Osteocyte (in vitro differentiated cells): ENCODE results near the gene SLC38A9. TPM values are rescaled to one million over a fixed set of nuclear protein-coding genes. Genes with fewer than 3 reads are reported as not detected.
A peak's percentile ranks its signal among the peaks of the same experiment; 100 is the strongest.

Experiments
- DNase-seq: peaks from one replicate; pipeline ENCODE4 v3.0.0; 2021; ENCODE audit warnings: mixed read lengths; ENCODE audit not compliant: unreplicated experiment; ENCODE audit errors: extremely low spot score
- H3K27ac Mint-ChIP-seq: one replicate; pipeline ENCODE4 v1.8.0; 2021; ENCODE audit warnings: mild to moderate bottlenecking, mixed read lengths; ENCODE audit not compliant: unreplicated experiment
- H3K27me3 Mint-ChIP-seq: one replicate; pipeline ENCODE4 v1.8.0; 2021; ENCODE audit warnings: mixed read lengths; ENCODE audit not compliant: unreplicated experiment
- H3K36me3 Mint-ChIP-seq: one replicate; pipeline ENCODE4 v1.8.0; 2021; ENCODE audit warnings: mixed read lengths; ENCODE audit not compliant: unreplicated experiment
- H3K4me1 Mint-ChIP-seq: one replicate; pipeline ENCODE4 v1.8.0; 2021; ENCODE audit warnings: mixed read lengths; ENCODE audit not compliant: unreplicated experiment
- H3K4me3 Mint-ChIP-seq: one replicate; pipeline ENCODE4 v1.8.0; 2021; ENCODE audit warnings: mild to moderate bottlenecking, moderate library complexity, mixed read lengths; ENCODE audit not compliant: unreplicated experiment
- H3K9me3 Mint-ChIP-seq: one replicate; pipeline ENCODE4 v1.8.0; 2021; ENCODE audit warnings: mixed read lengths; ENCODE audit not compliant: unreplicated experiment
- CTCF ChIP-seq: fragments of 200-600 bp; sonication (generic); IDR thresholded peaks from 2 replicates; pipeline ENCODE4 v1.5.0; 2021; ENCODE audit warnings: antibody characterized with exemption, mild to moderate bottlenecking, moderate library complexity
- total RNA-seq: library from RNA; stranded (reverse); gene quantifications from 2 replicates; pipeline ENCODE4 v1.2.1, GENCODE V29; 2021

SLC38A9 gene
- total RNA-seq, 1 donor from 2014 or later: 24.3 TPM

DNA sequence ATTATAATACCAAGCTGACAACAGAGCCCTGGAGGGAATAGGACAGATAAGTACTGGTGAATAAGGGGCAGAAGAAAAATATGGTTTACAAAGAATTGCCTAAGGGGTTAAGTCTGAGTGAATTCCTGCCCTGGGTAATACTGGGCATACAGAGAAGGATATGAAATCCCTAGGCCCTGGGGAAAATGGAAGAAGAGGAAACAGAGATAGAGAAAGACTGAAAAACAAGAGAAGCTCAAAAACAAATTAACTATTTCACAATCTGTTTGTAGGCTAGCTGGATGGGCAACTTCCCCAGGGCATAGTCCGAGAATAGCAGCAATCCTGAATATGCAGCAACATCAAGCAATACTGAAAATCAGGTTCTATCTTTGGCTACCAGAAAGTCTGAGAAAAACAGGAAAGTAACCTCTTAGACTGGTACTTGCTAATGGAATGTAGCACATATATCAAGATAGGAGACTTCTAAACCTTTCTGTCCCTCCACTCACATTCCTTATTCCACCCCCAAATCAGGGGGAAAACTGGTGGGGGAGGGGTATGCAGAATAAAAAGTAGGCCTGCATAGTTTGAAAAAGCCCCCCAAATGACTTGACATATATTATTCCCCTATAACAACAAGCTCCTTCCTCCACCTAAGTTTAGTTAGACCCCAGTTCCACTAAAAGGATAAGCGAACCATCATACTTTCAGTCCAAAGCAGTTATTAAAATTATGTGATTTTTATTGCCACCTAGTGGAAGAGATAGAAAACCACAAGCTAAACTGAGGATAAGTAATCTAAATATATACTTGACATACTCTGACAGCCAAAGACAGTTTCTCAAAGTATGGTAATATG is 20.6 kb downstream of the SLC38A9 start:
- no peak for DNase-seq
- Mint-ChIP-seq H3K27ac (peak overlapping the region; percentile 25), H3K4me1 (peaks cover 12% of the 10 kb centered on the region), H3K4me3 (no peak overlapping the region), H3K36me3 (peaks cover 5% of the 10 kb centered on the region), H3K9me3 (no peaks in the 10 kb centered on the region), H3K27me3 (no peaks in the 10 kb centered on the region)
- TF ChIP-seq CTCF: peak; percentile 71

- Mint-ChIP-seq H3K4me3 (no peak overlapping the region), H3K36me3 (peaks cover 9% of the 10 kb centered on the region)
Observed at GRCh38 chr5:55682071-55682470, 30.1 kb downstream of the SLC38A9 start.

GRCh38 chr5:55681301-55681700 is 30.8 kb downstream of the SLC38A9 start:
- peaks cover 5% of the 10 kb centered on the region for H3K36me3 Mint-ChIP-seq

More at GRCh38 chr5:55682071-55682470, 30.1 kb downstream of the SLC38A9 start:
- no peaks in the 10 kb centered on the region for H3K9me3 Mint-ChIP-seq
- H3K27ac Mint-ChIP-seq: no peak overlapping the region
- H3K4me1 Mint-ChIP-seq: peaks cover 29% of the 10 kb centered on the region
- no peak for TF ChIP-seq CTCF
- DNase-seq: no peak
- H3K27me3 Mint-ChIP-seq: no peaks in the 10 kb centered on the region

GRCh38 chr5:55680353-55680752 is 31.8 kb downstream of the SLC38A9 start:
- Mint-ChIP-seq H3K4me1 (peaks cover 44% of the 10 kb centered on the region), H3K36me3 (peaks cover 2% of the 10 kb centered on the region), H3K27ac (no peak overlapping the region), H3K4me3 (no peak overlapping the region), H3K9me3 (no peaks in the 10 kb centered on the region), H3K27me3 (no peaks in the 10 kb centered on the region)
- no peak for TF ChIP-seq CTCF
- DNase-seq: no peak

More at GRCh38 chr5:55681301-55681700, 30.8 kb downstream of the SLC38A9 start:
- Mint-ChIP-seq H3K9me3 (no peaks in the 10 kb centered on the region), H3K4me1 (peaks cover 35% of the 10 kb centered on the region), H3K4me3 (no peak overlapping the region), H3K27me3 (no peaks in the 10 kb centered on the region), H3K27ac (no peak overlapping the region)
- no peak for DNase-seq
- no peak for TF ChIP-seq CTCF

- H3K4me3 Mint-ChIP-seq: no peak overlapping the region
- TF ChIP-seq CTCF: no peak
- no peaks in the 10 kb centered on the region for H3K9me3 Mint-ChIP-seq
- no peak overlapping the region for H3K27ac Mint-ChIP-seq
- H3K27me3 Mint-ChIP-seq: no peaks in the 10 kb centered on the region
- H3K4me1 Mint-ChIP-seq: peaks cover 52% of the 10 kb centered on the region
- H3K36me3 Mint-ChIP-seq: peaks cover 2% of the 10 kb centered on the region
- no peak for DNase-seq
Observed at GRCh38 chr5:55679556-55679955, 32.6 kb downstream of the SLC38A9 start.
